WTC11 (cell line): Measurements from ENCODE around the gene PDCD1LG2. TPM values are rescaled to one million over a fixed set of nuclear protein-coding genes. Genes with fewer than 3 reads are reported as not detected.

Experiments used
- ATAC-seq: fragments of 200-7000 bp; cut with Tn5 transposase; 2 replicates; pipeline ENCODE4 v1.10.0; 2021; ENCODE audit warnings: mild to moderate bottlenecking, moderate library complexity
- CTCF ChIA-PET: fragments of 300-600 bp; sonication (Branson Sonifier 250); formaldehyde crosslinking; loops from one replicate; lab custom pipeline; 2021; ENCODE audit warnings: antibody characterized with exemption; lab: Charles Lee
- POLR2A ChIA-PET: fragments of 350-600 bp; sonication (Branson Sonifier 250); formaldehyde crosslinking; loops from one replicate; lab custom pipeline; 2021; ENCODE audit warnings: antibody characterized with exemption; lab: Charles Lee
- DNase-seq: peaks from one replicate; pipeline ENCODE4 v3.0.0; 2021; ENCODE audit warnings: low spot score
- H3K27ac Mint-ChIP-seq: 2 replicates; pipeline ENCODE4 v1.8.0; 2021; ENCODE audit warnings: mixed read lengths
- H3K27me3 Mint-ChIP-seq: 2 replicates; pipeline ENCODE4 v1.8.0; 2021; ENCODE audit warnings: low read depth, mild to moderate bottlenecking, moderate library complexity, mixed read lengths
- H3K36me3 Mint-ChIP-seq: 2 replicates; pipeline ENCODE4 v1.8.0; 2021; ENCODE audit warnings: mixed read lengths
- H3K4me1 Mint-ChIP-seq: 2 replicates; pipeline ENCODE4 v1.8.0; 2022; ENCODE audit warnings: mixed read lengths
- H3K4me3 Mint-ChIP-seq: 2 replicates; pipeline ENCODE4 v1.8.0; 2021; ENCODE audit warnings: mild to moderate bottlenecking, moderate library complexity, mixed read lengths
- H3K9me3 Mint-ChIP-seq: 2 replicates; pipeline ENCODE4 v1.8.0; 2021; ENCODE audit warnings: mixed read lengths
- ATF2 ChIP-seq: sonication (generic); formaldehyde crosslinking; IDR thresholded peaks from 2 replicates; pipeline ENCODE4 v1.8.1; 2022; ENCODE audit warnings: low read depth, missing genetic modification reagents, borderline replicate concordance
- CREB1 ChIP-seq: sonication (generic); formaldehyde crosslinking; IDR thresholded peaks from 2 replicates; pipeline ENCODE4 v1.8.0; 2023; ENCODE audit warnings: mild to moderate bottlenecking, missing genetic modification reagents
- FOXJ3 ChIP-seq: sonication (generic); formaldehyde crosslinking; IDR thresholded peaks from 2 replicates; pipeline ENCODE4 v1.9.0; 2021; ENCODE audit warnings: missing genetic modification reagents, mild to moderate bottlenecking, borderline replicate concordance
- FOXK1 ChIP-seq: sonication (generic); formaldehyde crosslinking; IDR thresholded peaks from 2 replicates; pipeline ENCODE4 v1.8.0; 2022; ENCODE audit warnings: mild to moderate bottlenecking, moderate library complexity, missing genetic modification reagents
- FOXP4 ChIP-seq: sonication (generic); formaldehyde crosslinking; IDR thresholded peaks from 2 replicates; pipeline ENCODE4 v1.8.0; 2022; ENCODE audit warnings: mild to moderate bottlenecking, missing genetic modification reagents
- GTF2I ChIP-seq: fragments of 250-450 bp; sonication (Bioruptor Pico); conservative IDR thresholded peaks from 2 replicates; pipeline ENCODE4 v1.4.0; 2021; ENCODE audit warnings: mild to moderate bottlenecking
- MXD4 ChIP-seq: fragments of 250-450 bp; sonication (Bioruptor Pico); IDR thresholded peaks from 2 replicates; pipeline ENCODE4 v1.8.0; 2021; ENCODE audit warnings: mild to moderate bottlenecking, moderate library complexity, borderline replicate concordance
- MYBL2 ChIP-seq: sonication (generic); formaldehyde crosslinking; IDR thresholded peaks from 2 replicates; pipeline ENCODE4 v1.8.1; 2023; ENCODE audit warnings: mild to moderate bottlenecking, moderate library complexity, missing genetic modification reagents
- NR1H2 ChIP-seq: sonication (generic); formaldehyde crosslinking; IDR thresholded peaks from 2 replicates; pipeline ENCODE4 v1.9.0; 2021; ENCODE audit warnings: mild to moderate bottlenecking, moderate library complexity, missing genetic modification reagents
- PRDM15 ChIP-seq: sonication (generic); formaldehyde crosslinking; IDR thresholded peaks from 2 replicates; pipeline ENCODE4 v1.8.0; 2022; ENCODE audit warnings: missing genetic modification reagents
- PREB ChIP-seq: sonication (generic); formaldehyde crosslinking; IDR thresholded peaks from 2 replicates; pipeline ENCODE4 v1.8.1; 2022; ENCODE audit warnings: mild to moderate bottlenecking, missing genetic modification reagents, moderate library complexity, borderline replicate concordance
- SP1 ChIP-seq: sonication (generic); formaldehyde crosslinking; conservative IDR thresholded peaks from 2 replicates; pipeline ENCODE4 v1.8.1; 2022; ENCODE audit warnings: missing genetic modification reagents
- TCF7 ChIP-seq: sonication (generic); formaldehyde crosslinking; IDR thresholded peaks from 2 replicates; pipeline ENCODE4 v1.8.0; 2022; ENCODE audit warnings: mild to moderate bottlenecking, low read depth, missing genetic modification reagents, moderate library complexity
- ZBTB21 ChIP-seq: sonication (generic); formaldehyde crosslinking; IDR thresholded peaks from 2 replicates; pipeline ENCODE4 v1.8.1; 2023; ENCODE audit warnings: mild to moderate bottlenecking, missing genetic modification reagents, borderline replicate concordance
- ZNF121 ChIP-seq: sonication (generic); formaldehyde crosslinking; IDR thresholded peaks from 2 replicates; pipeline ENCODE4 v1.8.0; 2023; ENCODE audit warnings: missing genetic modification reagents
- ZNF138 ChIP-seq: sonication (generic); formaldehyde crosslinking; conservative IDR thresholded peaks from 2 replicates; pipeline ENCODE4 v1.8.1; 2022; ENCODE audit warnings: mild to moderate bottlenecking, moderate library complexity, missing genetic modification reagents
- ZNF263 ChIP-seq: sonication (generic); formaldehyde crosslinking; IDR thresholded peaks from 2 replicates; pipeline ENCODE4 v1.8.1; 2022; ENCODE audit warnings: low read depth, mild to moderate bottlenecking, moderate library complexity, missing genetic modification reagents
- ZNF416 ChIP-seq: fragments of 250-450 bp; sonication (Bioruptor Pico); IDR thresholded peaks from 2 replicates; pipeline ENCODE4 v1.9.0; 2021; ENCODE audit warnings: mild to moderate bottlenecking, inconsistent platforms
- ZNF423 ChIP-seq: fragments of 250-450 bp; sonication (Bioruptor Pico); IDR thresholded peaks from 2 replicates; pipeline ENCODE4 v2.1.2; 2022; ENCODE audit warnings: mild to moderate bottlenecking, moderate library complexity
- ZNF532 ChIP-seq: fragments of 250-450 bp; sonication (Bioruptor Pico); IDR thresholded peaks from 2 replicates; pipeline ENCODE4 v1.9.0; 2021; ENCODE audit warnings: mild to moderate bottlenecking, borderline replicate concordance
- total RNA-seq: library from RNA; stranded (reverse); gene quantifications from 3 replicates; pipeline ENCODE4 v1.2.3, GENCODE V29; 2021

PDCD1LG2 gene
- total RNA-seq, 1 experiment from 2014 or later, result not detected

GRCh38 chr9:5561828-5562488 lies 51.6 kb downstream of the PDCD1LG2 start:
- POLR2A ChIA-PET, result no interaction called here
- Mint-ChIP-seq H3K4me1 (no peaks in the 10 kb centered on the region), H3K4me3 (no peak overlapping the region), H3K27me3 (peaks cover 44% of the 10 kb centered on the region), H3K27ac (no peak overlapping the region), H3K36me3 (0 out of 2 replicates have a peak, but pooled peaks cover 3% of the 10 kb centered on the region), H3K9me3 (peaks cover 7% of the 10 kb centered on the region)
- TF ChIP-seq ZNF423 (no peak), GTF2I (CRISPR knock-in tag) (0 out of 2 replicates have a peak, but pooled peaks have one; percentile 6)
- ATAC-seq (no peak), DNase-seq (no peak)
- CTCF ChIA-PET, result no interaction called here

- TF ChIP-seq SP1 (no peak), ZNF121 (CRISPR knock-in tag) (no peak), ATF2 (CRISPR knock-in tag) (no peak), PREB (CRISPR knock-in tag) (no peak), ZBTB21 (CRISPR knock-in tag) (no peak), MYBL2 (CRISPR knock-in tag) (no peak), ZNF532 (no peak), TCF7 (CRISPR knock-in tag) (no peak), NR1H2 (no peak), FOXJ3 (CRISPR knock-in tag) (no peak), FOXK1 (CRISPR knock-in tag) (no peak), ZNF416 (CRISPR knock-in tag) (no peak), CREB1 (CRISPR knock-in tag) (no peak), PRDM15 (CRISPR knock-in tag) (no peak), FOXP4 (CRISPR knock-in tag) (no peak), ZNF263 (no peak), ZNF138 (CRISPR knock-in tag) (no peak), MXD4 (CRISPR knock-in tag) (no peak)
- Mint-ChIP-seq H3K27me3 (peaks cover 43% of the 10 kb centered on the region), H3K4me3 (no peak overlapping the region), H3K4me1 (no peaks in the 10 kb centered on the region), H3K27ac (no peak overlapping the region), H3K9me3 (peaks cover 7% of the 10 kb centered on the region), H3K36me3 (0 out of 2 replicates have a peak, but pooled peaks cover 3% of the 10 kb centered on the region)
- DNase-seq (no peak), ATAC-seq (peak; percentile 41; the same call in 1 of the 2 replicates)
- CTCF ChIA-PET, result no interaction called here
- POLR2A ChIA-PET, result no interaction called here
Measured at GRCh38 chr9:5562806-5563416, 52.6 kb downstream of the PDCD1LG2 start.
